DMS53 treated with DMSO at 0.1 percent for 48 hours (cell line): Measurements from ENCODE around the gene PMF1.
"Not testable (repeated sequence)": the region's sequence is repeated elsewhere in the genome, so short reads cannot be mapped to it uniquely, and the experiment has no call there.

Experiments used
- DNase-seq: peaks from one replicate; lab custom pipeline; 2025; ENCODE audit not compliant: unreplicated experiment; lab: John Stamatoyannopoulos, UW

Gene PMF1

DNA sequence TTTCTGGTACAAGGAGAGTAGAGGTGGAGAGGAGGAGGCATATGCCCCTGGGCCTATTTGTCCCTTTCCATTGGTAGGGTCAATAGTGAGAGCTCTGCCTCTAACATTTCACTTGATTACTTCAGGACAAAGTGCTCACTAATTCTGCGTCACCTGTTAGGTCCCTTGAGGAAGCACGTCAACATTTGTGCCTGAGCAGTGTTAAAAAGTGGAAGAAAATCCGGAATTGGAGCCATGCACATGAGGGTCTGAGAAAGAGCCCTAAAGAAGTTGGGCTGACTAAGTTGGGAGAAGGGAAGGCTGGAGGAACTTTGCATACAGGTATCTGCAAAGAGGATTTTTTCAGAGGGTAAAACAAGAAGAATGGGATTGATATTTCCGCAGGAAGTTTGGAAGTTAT lies 17.0 kb upstream of the PMF1 start:
- DNase-seq, result no peak

DNA sequence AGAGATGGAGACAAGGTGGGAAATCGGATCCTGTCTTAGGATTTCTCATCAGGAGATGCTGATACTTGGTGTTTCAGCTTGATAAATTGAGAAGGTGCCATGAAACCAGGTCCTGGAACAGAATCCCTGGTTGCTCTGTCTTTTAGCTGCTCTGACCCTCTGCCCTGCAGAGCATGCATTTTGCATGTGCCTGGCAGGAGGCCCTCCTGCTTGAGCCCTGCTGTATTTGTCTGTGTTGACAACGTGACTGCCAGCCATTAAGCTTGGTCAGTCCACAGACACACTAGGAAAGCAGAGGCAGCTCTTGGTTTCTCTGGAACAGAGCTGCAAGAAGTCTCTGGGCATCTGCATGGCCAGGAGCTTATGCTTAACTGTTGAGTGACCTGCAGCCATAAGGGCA lies 16.4 kb upstream of the PMF1 start:
- DNase-seq, result no peak

DNA sequence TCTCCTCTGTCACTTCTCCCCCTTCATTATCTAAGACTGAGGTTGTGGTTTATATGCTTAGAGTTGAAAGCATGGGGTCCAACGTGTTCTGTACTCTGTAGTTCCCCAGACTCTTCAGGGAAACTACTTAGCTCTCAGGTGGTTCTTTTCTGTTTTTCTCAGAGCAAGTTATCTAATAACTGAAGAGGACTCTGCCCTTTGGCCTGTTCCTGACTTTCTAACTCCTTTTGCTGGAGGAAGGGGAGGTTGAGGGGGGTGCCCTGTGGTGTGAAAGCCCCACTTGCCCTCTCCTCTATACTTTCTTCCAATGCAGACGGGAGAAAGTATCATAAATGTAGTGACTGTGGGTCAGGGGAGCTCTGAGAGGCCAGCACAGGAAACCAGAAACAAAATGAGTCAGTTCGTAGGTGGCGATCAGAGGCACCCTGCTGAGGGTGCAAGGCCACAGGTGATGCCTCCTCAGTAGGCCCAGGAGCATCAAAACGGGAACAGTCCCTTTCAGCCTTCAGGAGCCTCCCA lies 13.9 kb upstream of the PMF1 start:
- no peak for DNase-seq

DNA sequence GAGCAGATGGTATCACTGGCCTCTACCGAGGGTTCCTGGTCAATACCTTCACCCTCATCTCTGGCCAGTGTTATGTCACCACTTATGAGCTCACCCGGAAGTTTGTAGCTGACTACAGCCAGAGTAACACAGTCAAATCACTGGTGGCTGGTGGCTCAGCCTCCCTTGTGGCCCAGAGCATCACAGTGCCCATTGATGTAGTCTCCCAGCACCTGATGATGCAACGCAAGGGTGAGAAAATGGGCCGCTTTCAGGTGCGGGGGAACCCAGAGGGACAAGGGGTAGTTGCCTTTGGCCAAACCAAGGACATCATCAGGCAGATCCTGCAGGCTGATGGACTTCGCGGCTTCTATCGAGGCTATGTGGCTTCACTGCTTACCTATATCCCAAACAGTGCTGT lies 12.8 kb upstream of the PMF1 start:
- no peak for DNase-seq

DNA sequence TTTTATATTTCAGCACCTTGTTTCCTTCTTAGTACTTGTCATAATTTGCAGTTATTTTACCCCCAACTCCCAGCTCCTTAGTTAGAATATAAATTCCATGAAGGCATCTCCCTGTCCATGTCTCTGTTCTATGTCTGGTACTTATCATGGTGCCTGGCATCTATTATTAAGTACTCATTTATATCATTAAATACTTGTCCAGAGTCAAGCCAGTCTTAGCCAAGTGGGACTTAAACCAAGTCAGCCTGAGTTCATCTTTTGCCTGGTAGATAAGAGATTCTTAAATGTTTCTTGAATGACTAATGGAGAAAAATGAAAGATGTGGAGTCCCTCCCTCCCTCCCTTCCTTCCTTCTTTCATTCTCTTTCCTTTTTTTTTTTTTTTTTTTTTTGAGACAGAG lies 9.5 kb upstream of the PMF1 start:
- no peak for DNase-seq

DNA sequence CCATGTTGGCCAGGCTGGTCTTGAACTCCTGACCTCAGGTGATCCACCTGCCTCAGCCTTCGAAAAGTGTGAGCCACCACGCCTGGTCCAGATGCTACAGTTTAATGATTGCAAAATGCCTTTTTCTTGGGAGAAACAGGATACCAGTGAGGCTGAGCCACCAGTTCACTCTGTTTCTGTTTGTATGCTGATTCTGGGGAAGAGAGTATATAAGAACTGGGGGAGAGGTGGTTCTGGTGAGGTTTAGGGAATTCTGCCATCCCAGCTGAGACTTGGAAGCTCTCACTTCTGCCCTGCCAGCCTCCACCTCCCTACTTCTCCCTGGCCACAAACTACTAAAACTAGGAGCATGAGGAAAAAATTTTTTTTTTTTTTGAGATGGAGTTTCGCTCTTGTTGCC lies 8.1 kb upstream of the PMF1 start:
- no peak for DNase-seq

DNA sequence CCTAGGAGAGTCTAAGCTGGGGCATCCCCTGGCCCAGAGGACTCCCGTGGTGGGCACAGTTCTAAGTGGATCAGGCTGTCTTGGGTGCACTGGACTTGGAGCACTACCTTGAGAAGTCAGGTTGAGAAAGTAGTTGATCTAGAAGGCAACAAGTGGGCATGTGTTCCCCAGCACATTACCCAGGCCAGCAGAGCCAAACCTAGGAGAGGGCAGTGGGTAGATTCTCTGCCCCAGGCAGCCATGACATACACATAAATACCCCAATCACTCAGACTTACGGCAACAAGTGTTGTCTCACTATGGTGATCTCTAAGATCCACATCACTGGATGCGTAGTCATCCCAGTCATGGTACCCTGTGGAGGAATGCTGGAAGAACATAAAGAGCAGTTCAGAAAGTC lies 1.6 kb upstream of the PMF1 start:
- DNase-seq, result no peak

DNA sequence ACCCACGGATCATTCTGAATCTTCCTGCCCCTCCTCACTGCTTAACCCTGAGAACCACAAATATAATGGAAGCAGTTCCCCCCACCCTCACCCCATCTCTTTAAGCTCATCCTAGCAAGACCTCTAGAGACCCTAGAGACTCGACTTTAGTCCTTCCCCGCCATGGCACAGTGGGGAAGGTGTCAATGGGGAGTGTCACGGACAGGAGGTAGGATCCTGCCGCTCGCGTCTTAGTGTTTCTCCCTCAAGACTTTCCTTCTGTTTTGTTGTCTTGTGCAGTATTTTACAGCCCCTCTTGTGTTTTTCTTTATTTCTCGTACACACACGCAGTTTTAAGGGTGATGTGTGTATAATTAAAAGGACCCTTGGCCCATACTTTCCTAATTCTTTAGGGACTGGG lies 677 bp upstream of the PMF1 start:
- no peak for DNase-seq

DNA sequence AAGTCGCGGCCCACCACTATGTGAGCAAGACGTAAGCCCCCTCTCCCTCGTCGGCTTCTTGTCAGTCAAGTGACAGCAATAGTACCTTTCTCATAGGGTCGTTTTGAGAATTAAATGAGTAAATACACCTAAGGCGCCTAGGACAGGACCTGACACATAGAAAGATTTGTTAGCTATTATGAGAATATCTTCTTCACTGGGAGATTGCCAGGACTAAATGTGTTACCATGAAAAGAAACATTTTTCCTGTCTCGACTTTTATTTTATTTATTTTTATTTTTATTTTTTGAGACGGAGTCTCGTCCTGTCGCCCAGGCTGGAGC lies 798 bp downstream of the PMF1 start:
- no peak for DNase-seq

DNA sequence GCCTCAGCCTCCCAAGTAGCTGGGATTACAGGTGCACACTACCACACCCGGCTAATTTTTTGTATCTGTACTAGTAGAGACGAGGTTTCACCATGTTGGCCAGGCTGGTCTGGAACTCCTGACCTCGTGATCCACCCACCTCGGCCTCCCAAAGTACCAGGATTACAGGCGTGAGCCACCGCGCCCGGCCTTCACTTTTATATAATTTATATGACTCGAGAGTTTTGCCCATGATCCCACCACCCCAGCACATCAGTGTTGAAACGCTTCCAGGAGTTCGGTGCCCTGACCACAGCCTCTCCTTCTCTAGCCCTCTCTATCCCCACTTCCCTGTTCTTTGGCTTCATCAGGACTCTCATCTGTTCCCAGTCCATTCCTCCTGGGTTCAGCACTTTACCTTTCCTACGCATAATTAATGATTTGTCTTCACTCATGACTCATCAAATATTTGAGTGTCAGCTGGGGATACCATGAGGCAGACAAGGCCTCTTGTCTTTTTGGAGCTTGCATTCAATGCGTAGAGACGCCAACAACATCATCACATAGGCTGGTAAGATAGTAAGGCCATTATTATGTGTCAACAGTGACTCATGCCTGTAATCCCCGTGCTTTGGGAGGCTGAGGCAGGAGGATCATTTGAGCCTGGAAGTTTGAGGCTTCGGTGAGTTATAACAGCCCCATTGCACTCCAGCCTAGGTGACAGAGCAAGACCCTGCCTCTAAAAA lies 1.4 kb downstream of the PMF1 start:
- DNase-seq, result no peak

DNA sequence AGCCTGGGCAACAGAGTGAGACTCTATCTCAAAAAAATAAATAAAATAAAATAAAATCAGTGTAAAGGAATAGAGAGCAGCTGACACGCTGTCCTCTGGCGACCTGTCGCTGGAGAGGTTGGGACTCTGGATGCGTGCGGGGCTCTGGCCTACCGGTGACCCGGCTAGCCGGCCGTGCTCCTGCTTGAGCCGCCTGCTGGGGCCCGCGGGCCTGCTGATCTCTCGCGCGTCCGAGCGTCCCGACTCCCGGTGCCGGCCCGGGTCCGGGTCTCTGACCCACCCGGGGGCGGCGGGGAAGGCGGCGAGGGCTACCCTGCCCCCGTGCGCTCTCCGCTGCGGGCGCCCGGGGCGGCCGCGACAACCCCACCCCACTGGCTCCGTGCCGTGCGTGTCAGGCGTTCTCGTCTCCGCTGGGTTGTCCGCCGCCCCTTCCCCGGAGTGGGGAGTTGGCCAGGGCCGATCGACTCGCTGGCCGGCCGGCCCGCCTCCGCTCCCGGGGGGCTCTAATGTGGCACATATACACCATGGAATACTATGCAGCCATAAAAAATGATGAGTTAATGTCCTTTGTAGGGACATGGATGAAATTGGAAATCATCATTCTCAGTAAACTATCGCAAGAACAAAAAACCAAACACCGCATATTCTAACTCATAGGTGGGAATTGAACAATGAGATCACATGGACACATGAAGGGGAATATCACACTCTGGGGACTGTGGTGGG lies 3.7 kb downstream of the PMF1 start:
- DNase-seq, result not testable (repeated sequence)

DNA sequence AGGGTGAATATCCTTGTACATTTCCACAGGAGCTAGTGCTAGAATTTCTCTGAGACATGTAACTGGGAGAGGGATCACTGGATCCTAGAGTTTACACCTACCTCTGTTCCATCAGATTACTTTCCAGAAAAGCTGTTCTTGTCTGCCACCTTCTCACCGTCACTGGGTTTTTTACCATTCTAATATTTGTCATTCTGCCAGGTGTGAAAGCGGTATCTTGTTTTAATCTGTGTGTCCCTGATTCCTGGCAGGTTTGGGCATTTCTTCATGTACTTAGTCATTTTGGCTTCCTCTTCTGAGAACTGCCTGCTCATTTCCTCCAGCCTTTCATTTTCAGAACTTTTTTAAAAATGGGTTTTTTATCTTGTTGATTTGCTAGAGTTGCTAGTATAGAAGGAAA lies 5.1 kb downstream of the PMF1 start:
- DNase-seq, result no peak

DNA sequence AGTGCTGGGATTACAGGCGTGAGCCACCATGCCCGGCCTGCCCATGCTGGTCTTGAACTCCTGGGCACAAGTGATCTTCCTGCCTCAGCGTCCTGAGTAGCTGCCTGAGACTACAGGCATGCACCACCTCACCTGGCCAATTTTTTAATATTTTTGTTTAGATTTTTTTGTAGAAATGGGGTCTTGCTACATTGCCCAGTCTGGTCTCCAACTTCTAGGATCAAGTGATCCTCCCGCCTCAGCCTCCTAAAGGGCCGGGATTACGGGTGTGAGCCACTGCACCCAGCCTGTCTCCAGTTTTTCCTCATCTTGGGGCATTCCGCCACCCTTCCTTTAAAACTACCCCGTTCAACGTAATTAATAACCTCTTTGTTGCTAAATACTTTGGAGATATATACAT lies 7.4 kb downstream of the PMF1 start:
- no peak for DNase-seq

DNA sequence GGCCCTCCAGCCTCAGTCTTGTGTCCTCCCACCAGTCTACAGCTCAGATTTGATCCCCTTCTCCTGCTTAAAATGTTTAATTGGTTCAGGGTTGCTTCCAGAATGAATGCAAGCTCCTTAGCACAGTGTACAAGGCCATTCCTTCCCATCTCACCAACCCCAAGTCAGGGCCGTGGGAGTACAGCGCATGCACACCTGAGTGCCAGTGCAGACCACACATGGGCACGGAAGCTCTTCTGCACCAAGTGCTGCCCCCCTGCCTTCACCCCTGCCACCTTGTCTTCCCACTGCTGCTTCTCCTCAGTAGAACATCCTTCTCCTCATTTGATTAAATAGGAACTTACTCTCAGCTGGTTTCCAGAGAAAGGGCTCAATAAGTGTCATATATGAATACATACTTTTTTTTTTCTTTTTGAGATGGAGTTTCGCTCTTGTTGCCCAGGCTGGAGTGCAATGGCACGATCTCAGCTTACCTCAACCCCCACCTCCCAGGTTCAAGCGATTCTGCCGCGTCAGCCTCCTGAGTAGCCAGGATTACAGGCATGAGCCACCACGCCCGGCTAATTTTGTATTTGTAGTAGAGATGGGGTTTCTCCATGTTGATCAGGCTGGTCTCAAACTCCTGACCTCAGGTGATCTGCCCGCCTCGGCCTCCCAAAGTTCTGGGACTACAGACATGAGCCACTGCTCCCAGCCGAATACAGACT lies 9.3 kb downstream of the PMF1 start:
- no peak for DNase-seq

DNA sequence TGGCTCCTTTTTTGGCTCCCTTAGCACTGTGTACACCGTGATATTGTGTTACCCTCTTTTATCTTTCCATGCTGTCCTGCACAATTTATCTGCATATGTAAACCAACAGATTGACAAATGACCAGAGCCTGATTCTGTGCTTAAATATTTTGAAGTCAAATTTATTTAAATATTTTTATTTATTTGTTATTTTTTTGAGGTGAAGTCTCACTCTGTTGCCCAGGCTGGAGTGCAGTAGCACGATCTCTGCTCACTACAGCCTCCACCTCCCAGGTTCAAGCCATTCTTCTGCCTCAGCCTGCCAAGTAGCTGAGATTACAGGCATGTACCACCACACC lies 12.8 kb downstream of the PMF1 start:
- no peak for DNase-seq

DNA sequence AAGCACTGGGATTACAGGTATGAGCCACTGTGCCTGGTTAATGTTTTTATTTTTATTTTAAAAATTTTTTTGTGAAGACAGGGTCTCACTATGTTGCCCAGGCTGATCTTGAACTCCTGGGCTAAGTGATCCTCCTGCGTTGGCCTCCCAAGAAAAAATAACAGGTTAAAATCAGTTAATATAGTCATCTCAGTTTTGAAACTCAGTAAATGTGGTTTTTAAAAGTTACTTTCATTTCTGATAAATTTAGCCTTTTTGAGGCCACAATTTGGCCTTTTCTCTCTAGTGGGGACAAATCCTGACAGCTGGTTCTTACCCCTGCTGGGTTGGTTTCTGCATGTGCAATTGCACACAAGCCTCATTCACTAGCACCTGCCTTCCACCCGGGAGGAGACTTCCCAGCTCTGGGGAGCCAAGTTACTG lies 13.3 kb downstream of the PMF1 start:
- no peak for DNase-seq

DNA sequence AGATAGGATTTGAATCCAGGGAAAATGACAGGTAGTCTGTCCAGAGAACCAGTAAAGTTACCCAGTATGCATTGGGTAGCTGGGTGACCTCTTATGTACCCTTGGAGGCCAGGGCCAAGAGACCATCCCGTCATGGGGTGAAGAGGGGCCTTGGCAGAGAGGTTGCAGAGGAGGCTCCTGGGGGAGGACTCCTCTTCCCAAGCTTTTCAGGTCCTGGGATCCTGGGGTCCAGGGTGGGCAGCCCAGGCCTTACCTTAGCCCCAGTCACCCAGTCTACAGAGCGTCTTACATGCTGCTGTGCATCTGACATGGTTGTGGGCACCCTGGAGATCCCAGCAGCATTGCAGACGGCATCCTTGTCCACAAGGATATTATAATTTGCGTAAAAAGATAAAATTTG lies 14.0 kb downstream of the PMF1 start:
- DNase-seq, result no peak

DNA sequence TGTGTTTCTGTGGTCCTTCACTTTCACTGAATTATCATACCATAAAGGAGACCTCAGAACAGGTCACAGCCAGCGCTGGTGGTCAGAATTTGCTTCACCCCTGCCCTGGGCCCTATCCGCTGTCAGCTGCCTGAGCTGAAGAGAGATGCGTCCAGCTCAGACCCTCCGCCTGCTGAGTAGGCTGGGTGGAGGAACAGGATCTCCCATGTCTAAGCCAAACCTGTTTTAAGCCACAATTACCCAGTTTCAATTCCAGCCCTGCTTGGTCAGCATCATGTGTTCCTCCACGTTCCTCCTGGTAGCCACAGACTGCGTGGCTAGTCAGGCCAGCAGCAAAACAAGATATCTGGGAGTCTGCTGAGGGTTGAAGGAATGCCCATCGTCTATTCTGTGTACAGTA lies 15.7 kb downstream of the PMF1 start:
- no peak for DNase-seq

DNA sequence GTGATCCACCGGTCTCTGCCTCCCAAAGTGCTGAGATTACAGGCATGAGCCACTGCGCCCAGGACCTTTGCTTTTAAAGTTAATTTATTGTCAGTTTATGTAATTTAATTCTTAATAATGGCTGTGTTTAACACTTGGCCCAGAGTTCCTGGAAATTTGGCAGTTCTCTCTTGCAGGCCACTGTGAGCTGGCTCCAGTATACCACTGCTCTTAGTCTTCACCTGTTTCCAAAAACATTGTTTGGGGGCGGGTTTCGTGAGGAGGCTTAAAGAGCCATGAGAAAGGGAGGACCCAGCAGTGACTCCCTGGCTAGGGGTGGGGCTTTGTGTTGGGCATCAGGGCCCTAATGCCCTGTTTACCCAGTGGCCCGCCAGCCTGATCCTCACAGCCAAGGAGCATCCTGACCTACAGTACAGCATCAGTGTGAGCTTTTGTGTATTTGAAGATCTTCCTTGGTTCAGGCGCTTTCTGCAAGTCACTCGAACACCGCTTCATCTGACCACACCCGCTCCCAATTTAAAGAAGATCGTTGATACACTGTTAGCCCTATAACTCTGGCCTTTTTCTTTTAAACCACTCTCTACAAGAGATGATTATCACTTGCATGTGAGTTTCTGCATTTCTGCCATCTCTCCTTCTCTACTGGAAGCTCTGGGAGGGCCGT lies 17.1 kb downstream of the PMF1 start:
- no peak for DNase-seq

DNA sequence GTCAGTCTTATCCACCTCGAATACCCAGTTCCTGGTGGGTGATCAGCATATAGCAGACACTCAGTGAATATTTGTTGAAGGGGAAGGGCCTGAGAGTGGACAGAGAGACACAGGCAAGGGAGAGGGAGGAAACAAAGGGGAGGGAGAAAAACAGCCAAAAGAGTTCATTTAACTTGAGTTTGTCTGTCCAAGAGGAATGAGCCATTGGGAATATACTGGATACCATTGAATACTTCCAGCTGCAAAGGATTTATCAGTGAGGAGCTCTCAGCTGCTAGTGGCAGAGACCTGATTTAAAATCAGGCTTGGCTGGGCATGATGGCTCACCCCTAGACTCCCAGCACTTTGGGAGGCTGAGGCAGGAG lies 17.6 kb downstream of the PMF1 start:
- DNase-seq, result no peak

DNA sequence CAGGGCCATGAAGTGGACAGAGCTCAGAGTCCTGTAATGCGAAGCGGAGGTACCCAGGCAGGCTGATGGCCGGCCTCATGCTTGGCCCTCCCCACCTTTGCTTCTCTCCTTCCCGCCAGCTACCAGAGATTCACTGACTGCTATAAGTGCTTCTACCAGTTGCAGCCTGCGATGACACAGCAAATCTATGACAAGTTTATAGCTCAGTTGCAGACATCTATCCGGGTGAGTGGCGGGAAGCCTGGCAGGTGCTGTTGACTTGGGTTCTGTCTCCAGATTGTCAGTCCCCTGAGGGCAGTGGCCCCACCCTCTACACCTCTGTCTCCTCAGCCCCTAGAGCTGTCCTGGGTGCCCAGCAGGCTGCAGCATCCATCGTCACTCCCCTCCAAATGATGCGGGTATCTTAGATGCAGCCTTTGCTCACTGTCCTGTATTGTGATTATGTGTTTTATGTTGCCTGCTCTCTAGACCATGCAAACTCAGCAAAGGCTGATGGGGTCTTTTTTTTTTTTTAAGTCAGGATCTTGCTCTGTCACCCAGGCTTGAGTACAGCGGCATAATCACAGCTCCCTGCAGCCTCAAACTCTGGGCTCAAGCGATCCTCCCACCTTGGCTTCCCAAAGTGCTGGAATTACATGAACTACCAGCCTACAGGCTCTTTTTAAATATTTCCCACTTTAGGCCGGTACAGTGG lies 19.5 kb downstream of the PMF1 start:
- DNase-seq, result no peak
